ENCODE data around the gene NCOA7.

DNA sequence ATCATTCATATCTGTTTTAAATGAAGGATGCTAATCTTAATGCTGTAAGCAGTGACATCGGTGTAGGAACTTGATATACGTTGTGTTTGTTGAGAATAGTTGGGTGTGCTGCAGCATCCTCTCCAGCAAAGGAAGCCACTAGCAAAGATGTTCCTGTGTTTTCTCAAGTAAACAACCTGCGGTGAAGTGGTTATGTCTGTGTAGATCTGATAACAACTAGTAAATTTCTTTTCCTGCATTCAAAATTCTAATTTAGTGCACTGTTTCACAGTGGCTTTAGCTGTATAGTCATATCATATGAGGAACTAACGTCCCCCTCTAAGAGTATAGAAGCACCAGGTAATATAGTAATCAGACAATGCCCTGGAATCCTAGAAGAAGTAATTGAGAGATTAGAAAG, 38.7 kb downstream of the NCOA7 start:
- TF ChIP-seq, protein P1, sequence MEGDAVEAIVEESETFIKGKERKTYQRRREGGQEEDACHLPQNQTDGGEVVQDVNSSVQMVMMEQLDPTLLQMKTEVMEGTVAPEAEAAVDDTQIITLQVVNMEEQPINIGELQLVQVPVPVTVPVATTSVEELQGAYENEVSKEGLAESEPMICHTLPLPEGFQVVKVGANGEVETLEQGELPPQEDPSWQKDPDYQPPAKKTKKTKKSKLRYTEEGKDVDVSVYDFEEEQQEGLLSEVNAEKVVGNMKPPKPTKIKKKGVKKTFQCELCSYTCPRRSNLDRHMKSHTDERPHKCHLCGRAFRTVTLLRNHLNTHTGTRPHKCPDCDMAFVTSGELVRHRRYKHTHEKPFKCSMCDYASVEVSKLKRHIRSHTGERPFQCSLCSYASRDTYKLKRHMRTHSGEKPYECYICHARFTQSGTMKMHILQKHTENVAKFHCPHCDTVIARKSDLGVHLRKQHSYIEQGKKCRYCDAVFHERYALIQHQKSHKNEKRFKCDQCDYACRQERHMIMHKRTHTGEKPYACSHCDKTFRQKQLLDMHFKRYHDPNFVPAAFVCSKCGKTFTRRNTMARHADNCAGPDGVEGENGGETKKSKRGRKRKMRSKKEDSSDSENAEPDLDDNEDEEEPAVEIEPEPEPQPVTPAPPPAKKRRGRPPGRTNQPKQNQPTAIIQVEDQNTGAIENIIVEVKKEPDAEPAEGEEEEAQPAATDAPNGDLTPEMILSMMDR (IDR thresholded peaks at IDR 0.05; ENCODE audit: low read depth, low read length, missing input control) = no peak
- TF ChIP-seq, protein P2, sequence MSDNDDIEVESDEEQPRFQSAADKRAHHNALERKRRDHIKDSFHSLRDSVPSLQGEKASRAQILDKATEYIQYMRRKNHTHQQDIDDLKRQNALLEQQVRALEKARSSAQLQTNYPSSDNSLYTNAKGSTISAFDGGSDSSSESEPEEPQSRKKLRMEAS (IDR thresholded peaks at IDR 0.05) = no peak
- no peak for TF ChIP-seq FOXA1 (IDR thresholded peaks at IDR 0.05)
- TF ChIP-seq, protein P3, sequence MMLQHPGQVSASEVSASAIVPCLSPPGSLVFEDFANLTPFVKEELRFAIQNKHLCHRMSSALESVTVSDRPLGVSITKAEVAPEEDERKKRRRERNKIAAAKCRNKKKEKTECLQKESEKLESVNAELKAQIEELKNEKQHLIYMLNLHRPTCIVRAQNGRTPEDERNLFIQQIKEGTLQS (IDR thresholded peaks at IDR 0.05) = no peak
- TF ChIP-seq, protein P4, sequence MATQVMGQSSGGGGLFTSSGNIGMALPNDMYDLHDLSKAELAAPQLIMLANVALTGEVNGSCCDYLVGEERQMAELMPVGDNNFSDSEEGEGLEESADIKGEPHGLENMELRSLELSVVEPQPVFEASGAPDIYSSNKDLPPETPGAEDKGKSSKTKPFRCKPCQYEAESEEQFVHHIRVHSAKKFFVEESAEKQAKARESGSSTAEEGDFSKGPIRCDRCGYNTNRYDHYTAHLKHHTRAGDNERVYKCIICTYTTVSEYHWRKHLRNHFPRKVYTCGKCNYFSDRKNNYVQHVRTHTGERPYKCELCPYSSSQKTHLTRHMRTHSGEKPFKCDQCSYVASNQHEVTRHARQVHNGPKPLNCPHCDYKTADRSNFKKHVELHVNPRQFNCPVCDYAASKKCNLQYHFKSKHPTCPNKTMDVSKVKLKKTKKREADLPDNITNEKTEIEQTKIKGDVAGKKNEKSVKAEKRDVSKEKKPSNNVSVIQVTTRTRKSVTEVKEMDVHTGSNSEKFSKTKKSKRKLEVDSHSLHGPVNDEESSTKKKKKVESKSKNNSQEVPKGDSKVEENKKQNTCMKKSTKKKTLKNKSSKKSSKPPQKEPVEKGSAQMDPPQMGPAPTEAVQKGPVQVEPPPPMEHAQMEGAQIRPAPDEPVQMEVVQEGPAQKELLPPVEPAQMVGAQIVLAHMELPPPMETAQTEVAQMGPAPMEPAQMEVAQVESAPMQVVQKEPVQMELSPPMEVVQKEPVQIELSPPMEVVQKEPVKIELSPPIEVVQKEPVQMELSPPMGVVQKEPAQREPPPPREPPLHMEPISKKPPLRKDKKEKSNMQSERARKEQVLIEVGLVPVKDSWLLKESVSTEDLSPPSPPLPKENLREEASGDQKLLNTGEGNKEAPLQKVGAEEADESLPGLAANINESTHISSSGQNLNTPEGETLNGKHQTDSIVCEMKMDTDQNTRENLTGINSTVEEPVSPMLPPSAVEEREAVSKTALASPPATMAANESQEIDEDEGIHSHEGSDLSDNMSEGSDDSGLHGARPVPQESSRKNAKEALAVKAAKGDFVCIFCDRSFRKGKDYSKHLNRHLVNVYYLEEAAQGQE (IDR thresholded peaks at IDR 0.05) = no peak
- no peak for TF ChIP-seq RAD21 (IDR thresholded peaks at IDR 0.05)
- TF ChIP-seq YY1 (IDR thresholded peaks at IDR 0.05) = no peak
- TF ChIP-seq RXRA (IDR thresholded peaks at IDR 0.05) = no peak
- TF ChIP-seq HNF4G (IDR thresholded peaks at IDR 0.05) = no peak
- TF ChIP-seq, protein P5, sequence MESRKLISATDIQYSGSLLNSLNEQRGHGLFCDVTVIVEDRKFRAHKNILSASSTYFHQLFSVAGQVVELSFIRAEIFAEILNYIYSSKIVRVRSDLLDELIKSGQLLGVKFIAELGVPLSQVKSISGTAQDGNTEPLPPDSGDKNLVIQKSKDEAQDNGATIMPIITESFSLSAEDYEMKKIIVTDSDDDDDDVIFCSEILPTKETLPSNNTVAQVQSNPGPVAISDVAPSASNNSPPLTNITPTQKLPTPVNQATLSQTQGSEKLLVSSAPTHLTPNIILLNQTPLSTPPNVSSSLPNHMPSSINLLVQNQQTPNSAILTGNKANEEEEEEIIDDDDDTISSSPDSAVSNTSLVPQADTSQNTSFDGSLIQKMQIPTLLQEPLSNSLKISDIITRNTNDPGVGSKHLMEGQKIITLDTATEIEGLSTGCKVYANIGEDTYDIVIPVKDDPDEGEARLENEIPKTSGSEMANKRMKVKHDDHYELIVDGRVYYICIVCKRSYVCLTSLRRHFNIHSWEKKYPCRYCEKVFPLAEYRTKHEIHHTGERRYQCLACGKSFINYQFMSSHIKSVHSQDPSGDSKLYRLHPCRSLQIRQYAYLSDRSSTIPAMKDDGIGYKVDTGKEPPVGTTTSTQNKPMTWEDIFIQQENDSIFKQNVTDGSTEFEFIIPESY (IDR thresholded peaks at IDR 0.05) = no peak
- TF ChIP-seq SP1 (IDR thresholded peaks at IDR 0.05) = no peak
- TF ChIP-seq TAF1 (conservative IDR thresholded peaks at IDR 0.05) = no peak
- no peak for TF ChIP-seq EGR1 (IDR thresholded peaks at IDR 0.05; ENCODE audit: low read depth in 2 of 2)

All from liver (tissue), 3 donors.